LoVo (cell line): ENCODE measurements around the gene KLHDC8B.
"Not testable (repeated sequence)": the region's sequence is repeated elsewhere in the genome, so short reads cannot be mapped to it uniquely, and the experiment has no call there.

ENCODE experiments used
- DNase-seq: peaks from one replicate; pipeline ENCODE4 v3.0.0-alpha.2; 2016; ENCODE audit warnings: low spot score

Gene KLHDC8B

DNA sequence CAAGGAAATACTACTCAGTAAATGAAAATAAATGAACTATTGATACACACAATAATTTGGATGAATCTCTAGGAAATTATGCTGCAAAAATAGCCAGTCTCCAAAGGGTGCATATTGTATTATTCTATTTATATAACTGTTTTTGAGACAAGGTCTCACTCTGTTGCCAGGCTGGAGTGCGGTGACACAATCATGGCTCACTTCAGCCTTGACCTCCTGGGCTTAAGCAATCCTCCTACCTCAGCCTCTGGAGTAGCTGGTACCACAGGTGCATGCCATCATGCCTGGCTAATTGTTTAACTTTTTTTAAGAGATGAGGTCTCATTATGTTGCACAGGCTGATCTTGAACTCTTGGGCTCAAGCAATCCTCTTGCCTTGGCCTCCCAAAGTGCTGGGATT lies 12.5 kb downstream of the KLHDC8B start:
- DNase-seq, result no peak

DNA sequence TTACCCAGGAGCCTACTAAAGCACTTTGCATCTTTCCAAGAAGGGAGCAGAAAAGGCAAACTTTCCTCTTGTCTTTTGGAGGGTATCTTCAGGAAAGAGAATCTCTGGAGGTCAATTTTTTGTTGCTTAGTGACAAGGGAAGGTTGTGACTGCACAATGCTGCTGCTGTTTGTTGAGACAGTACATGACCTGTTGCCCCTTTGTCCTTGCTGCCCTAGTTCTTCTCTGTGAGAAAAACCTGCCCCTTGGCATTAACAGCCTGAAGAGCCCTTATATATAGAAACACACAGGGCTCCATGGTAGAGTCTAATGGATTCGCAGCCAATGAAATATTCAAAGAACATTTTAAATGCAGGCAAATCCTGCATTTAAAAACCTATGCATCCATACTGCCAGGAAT lies 20.3 kb downstream of the KLHDC8B start:
- DNase-seq, result no peak

DNA sequence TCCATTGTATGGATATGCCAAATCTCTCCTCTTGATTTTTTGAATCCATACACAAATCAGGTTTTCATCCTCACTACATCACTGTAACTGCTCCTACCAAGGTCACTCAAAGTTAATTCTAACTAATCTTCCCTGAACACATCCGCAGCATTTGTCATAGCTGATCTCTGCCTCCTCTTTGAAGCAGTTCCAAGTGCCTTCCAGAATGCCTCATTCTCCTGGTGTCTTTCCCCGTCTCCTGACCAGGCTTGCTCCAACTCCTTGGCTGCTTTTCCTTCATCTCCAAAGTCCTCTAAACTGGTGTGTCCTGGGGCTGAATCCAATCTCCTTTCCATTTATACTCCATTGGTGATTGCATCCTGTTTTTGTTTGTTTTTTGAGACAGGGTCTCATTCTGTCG lies 26.8 kb downstream of the KLHDC8B start:
- DNase-seq, result no peak

DNA sequence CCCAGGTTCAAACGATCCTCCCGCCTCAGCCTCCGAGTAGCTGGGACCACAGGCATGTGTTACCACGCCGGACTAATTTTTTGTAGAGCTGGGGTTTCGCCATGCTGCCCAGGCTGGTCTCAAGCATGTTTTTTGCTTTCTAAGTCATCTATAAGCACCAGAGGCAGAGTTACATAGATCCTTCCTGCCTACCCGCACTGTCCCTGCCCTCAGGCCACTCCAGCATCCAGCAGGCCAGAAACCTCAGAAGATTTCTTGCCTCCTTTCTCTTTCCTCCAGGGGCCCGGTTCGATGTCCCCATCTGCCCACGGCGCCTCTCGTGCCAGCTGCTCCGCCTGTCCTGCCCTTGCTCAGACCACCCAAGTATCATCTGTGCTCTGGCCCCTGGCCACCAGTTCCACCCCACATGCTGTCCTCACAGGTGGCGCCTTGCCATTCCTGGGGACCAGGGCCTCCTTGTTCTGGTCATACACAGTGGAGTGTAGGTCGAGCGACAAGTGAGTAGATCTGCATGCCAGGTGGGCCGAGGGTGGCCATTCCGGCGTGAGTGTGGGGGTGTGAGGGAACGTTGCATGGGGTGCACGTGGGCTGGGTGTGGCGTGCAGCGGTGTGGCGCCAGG lies 27.3 kb downstream of the KLHDC8B start:
- DNase-seq, result no peak

DNA sequence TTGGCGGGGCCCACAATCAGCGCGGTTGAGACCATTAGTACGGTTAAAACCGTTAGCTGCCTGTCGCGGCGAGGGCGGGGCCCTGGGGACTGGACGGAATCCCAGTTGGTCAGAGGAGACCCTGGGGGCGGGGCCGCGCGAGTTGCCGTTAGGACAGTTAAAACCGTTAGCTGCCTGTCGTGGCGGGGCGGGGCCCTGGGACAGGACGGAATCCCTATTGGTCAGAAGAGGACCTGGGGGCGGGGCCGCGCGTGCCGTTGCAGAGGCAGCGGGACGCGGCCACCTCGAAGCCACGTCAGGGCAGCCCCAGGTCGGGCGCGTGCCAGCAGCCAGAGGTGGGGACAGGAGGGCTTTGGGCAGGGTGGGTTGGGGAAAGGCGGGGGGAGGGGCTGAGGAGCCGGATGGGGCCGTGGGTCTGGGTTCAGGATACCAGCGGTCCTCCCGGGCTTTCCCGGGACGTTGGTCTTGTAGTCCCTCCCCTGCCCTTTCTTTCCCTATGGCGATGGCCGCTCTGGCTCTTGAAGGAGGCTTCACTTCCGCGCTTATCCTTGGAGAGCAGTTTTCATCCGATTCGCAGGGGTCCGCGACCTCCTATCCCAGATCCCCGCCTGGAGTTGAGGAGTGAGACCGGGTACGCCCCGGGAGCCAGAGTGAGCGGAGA lies 28.0 kb downstream of the KLHDC8B start:
- no peak for DNase-seq

DNA sequence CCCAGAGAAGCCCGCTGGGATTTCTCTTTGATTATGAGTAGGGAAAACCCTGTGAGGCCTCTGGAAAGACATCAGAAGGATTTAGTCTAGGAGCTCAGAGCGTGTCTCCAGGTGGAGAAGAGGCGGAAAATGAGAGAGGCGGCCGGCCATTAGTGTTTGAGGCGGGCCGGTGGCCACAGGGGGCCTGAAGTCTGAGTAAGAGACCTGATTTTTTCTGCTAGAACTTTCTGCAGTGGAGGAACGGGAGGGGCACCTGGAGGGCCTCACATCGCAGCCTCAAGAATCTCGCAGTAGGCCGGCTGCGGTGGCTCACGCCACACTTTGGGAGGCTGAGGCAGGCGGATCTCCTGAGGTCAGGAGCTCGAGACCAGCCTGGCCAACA lies 28.5 kb downstream of the KLHDC8B start:
- DNase-seq, result no peak

DNA sequence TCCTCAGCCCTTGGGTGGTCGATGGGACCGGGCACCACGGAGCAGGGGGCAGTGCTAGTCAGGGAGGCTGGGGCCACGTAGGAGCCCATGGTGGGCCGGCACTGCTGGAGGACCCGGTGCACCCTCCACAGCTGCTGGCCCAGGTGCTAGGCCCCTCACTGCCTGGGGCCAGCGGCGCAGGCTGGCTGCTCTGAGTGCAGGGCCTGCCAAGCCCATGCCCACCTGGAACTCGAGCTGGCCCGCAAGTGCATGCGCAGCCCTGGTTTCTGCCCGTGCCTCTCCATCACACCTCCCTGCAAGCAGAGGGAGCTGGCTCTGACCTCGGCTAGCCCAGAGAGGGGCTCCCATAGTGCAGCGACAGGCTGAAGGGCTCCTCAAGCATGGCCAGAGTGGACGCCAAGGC lies 42.1 kb downstream of the KLHDC8B start:
- DNase-seq, result no peak

DNA sequence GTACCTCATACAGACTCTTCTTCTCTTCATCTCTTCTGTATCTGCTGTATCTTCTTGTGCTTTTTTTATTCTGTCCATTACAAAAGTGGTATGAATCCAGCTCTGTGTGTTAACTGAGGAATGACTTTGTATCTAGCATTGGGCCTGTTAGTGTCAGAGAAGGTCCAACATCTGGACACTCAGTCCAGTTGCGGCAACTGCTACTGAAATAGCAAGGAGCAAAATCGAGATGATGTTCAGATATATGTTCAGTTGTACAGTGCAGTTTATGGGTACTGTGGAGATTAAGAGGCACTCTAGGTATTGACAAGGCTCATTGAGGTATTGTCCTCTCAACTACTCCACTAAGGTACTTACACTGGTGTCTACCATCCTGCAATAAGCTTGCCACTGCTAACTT lies 42.6 kb downstream of the KLHDC8B start:
- DNase-seq, result no peak

DNA sequence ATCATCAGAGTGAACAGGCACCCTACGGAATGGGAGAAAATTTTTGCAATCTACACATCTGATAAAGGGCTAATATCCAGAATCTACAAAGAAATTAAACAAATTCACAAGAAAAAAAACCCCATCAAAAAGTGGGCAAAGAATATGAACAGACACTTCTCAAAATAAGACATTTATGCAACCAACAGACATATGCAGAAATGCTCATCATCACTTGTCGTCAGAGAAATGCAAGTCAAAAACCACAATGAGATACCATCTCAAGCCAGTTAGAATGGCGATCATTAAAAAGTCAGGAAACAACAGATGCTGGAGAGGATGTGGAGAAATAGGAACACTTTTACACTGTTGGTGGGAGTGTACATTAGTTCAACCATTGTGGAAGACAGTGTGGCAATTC lies 45.3 kb downstream of the KLHDC8B start:
- DNase-seq, result not testable (repeated sequence)

DNA sequence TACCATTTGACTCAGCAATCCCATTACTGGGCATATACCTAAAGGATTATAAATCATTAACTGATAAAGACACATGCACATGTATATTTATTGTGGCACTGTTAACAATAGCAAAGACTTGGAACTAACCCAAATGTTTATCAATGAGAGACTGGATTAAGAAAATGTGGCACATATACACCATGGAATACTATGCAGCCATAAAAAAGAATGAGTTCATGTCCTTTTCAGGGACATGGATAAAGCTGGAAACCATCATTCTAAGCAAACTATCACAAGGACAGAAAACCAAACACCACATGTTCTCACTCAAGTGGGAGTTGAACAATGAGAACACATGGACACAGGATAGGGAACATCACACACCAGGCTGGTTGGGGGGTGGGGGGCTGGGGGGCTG lies 45.7 kb downstream of the KLHDC8B start:
- DNase-seq, result not testable (repeated sequence)

DNA sequence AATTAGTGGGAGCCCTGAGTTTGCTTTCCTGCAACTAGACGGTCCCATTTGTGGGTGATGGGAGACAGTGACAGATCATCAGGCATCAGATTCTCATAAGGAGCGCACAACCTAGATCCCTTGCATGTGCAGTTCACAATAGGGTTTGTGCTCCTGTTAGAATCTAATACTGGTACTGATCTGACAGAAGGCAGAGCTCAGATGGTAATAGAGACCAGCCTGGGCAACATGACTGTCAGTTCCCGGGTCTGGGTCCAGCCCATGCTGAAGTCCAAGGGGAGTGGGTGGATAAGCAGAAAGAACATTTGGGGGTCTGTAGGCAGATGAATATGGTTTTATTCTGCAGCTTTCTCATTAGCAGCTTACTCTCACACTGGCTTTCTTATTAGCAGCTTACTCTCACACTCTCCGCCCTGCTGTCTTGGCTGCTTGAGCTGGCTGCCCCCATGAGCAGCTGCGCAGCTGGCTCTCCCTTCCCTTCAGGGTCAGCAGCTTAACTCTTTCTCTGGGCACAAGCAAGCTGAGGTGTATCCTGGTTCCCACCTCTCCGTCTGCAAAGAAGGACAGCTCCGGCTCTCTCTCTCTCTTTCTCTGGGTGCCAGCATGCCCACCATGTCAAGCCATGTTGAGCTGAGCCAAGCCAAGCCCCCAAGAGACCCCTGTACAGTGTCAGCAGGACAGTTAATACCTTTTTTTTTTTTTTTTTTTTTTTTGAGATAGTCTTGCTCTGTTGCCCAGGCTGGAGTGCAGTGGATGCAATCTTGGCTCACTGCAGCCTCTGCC lies 46.5 kb downstream of the KLHDC8B start:
- no peak for DNase-seq

DNA sequence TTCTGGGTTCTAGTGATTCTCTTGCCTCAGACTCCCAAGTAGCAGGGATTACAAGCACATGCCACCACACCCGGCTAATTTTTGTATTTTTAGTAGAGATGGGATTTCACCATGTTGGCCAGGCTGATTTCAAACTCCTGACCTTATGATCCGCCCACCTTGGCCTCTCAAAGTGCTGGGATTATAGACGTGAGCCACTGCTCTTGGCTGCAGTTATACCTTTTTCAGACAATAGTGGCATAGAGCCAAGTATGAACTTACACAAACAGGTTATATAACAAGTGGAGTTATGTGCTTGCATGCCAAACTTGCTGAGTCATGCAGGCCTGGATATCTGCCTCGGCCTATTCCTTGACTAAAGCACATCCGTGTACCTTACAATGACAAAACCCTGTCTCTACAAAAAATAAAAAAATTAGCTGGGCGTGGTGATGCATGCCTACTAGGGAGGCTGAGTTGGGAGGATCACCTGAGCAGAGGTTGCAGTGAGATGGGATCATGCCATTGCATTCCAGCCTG lies 47.1 kb downstream of the KLHDC8B start:
- DNase-seq, result peak; percentile 92

DNA sequence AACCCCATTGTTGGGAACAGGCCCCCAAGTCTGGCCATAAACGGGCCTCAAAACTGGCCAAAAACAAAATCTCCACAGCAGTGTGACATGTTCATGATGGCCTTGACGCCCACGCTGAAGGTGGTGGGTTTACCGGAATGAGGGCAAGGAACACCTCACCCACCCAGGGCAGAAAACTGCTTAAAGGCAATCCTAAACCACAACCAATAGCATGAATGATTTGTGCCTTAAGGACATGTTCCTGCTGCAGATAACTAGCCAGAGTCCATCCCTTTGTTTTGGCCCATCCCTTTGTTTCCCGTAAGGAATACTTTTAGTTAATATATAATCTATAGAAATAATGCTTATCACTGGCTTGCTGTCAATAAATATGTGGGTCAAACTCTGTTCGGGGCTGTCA lies 47.7 kb downstream of the KLHDC8B start:
- no peak for DNase-seq

DNA sequence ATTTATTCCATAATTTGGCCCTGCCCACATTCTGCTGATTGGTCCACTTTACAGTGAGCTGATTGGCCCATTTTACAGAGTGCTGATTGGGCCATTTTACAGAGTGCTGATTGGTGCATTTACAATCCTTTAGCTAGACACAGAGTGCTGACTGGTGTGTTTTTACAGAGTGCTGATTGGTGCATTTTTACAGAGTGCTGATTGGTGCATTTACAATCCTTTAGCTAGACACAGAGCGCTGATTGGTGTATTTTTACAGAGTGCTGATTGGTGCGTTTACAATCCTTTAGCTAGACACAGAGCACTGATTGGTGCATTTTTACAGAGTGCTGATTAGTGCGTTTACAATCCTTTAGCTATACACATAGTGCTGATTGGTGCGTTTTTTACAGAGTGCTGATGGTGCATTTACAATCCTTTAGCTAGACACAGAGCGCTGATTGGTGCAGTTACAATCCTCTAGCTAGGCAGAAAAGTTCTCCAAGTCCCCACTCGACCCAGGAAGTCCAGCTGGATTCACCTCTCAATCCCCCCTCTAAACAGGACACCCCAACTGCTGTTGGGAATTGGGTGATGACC lies 49.7 kb downstream of the KLHDC8B start:
- not testable (repeated sequence) for DNase-seq

DNA sequence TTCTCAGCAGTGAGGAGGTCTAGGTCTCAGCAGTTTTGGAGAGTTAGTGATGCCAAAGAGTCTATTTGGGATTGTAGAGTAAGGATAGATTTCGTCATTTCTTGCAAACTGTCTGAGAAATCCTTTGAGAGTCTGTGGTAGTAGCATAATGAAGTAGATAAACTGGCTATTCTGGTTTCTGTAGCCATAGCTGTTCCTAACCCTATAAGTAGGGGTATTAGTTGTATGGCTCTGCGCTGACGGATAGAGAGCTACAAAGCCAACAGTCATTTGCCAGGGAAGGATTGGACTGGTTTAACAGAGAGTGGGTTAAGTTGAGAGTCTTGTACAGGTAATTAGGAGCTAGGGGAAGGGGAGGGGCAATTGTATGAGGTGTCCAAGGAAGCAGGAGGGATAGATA lies 50.6 kb downstream of the KLHDC8B start:
- no peak for DNase-seq
